Heart left ventricle (tissue), 16 donors: ENCODE results near the gene PTPRK. TPM values are rescaled to one million over a fixed set of nuclear protein-coding genes. Genes with fewer than 3 reads are reported as not detected.

Experiments used
- ATAC-seq, 4 donors: fragments of 200-7000 bp; cut with Tn5 transposase; one replicate each; pipeline ENCODE4 v1.9.1; 2020 to 2022; ENCODE audit warnings: moderate library complexity in 4 of 4, mild to moderate bottlenecking in 3 of 4, moderate number of reproducible peaks in 1 of 4
- DNase-seq, 5 donors: peaks; one replicate each; pipeline ENCODE4 v3.0.0-alpha.2; 2020
- H3K27ac ChIP-seq, 12 donors: fragments of 200-600 bp; sonication (generic) in 4 of 12; one replicate each; pipeline versions ENCODE4 v1.5.0 to v1.8.0; 2016 to 2022; ENCODE audit warnings: mild to moderate bottlenecking in 2 of 12
- H3K27me3 ChIP-seq, 9 donors: fragments of 200-600 bp; sonication (generic) in 2 of 9; one replicate each; pipeline versions ENCODE4 v1.5.1 to v1.8.0; 2016 to 2022; ENCODE audit warnings: mild to moderate bottlenecking in 3 of 9
- H3K36me3 ChIP-seq, 9 donors: fragments of 200-600 bp; sonication (generic) in 2 of 9; one replicate each; pipeline versions ENCODE4 v1.5.0 to v1.8.0; 2018 to 2022; ENCODE audit warnings: mild to moderate bottlenecking in 2 of 9
- H3K4me1 ChIP-seq, 12 donors: fragments of 200-600 bp; sonication (generic) in 4 of 12; one replicate each; pipeline versions ENCODE4 v1.5.0 to v1.8.0; 2016 to 2022; ENCODE audit warnings: mild to moderate bottlenecking in 3 of 12
- H3K4me3 ChIP-seq, 12 donors: fragments of 200-600 bp; sonication (generic) in 4 of 12; one replicate each; pipeline versions ENCODE4 v1.5.0 to v1.8.0; 2017 to 2022; ENCODE audit warnings: mild to moderate bottlenecking in 9 of 12, moderate library complexity in 4 of 12
- H3K9me3 ChIP-seq, 12 donors: fragments of 200-600 bp; sonication (generic) in 4 of 12; one replicate each; pipeline versions ENCODE4 v1.5.0 to v1.8.0; 2016 to 2022; ENCODE audit warnings: mild to moderate bottlenecking in 1 of 12
- POLR2A ChIP-seq, 2 donors: fragments of 450-650 bp; IDR thresholded peaks; one replicate each; pipeline ENCODE4 v1.6.1; 2017; ENCODE audit warnings: antibody characterized with exemption in 2 of 2, mild to moderate bottlenecking in 2 of 2, moderate library complexity in 2 of 2
- WGBS, 4 donors: extraction: QIAGEN DNeasy Blood & Tissue Kit in 2 of 4; methylation state at CpG; one replicate each; pipeline versions ENCODE4 v1.1.5 to v1.1.7; 2013 to 2018; 5-methylcytosine and 5-hydroxymethylcytosine counted together
- intact Hi-C, 10 donors: fragments of 100-400 bp; cut with DNase I; formaldehyde crosslinking; loops; one replicate each; pipeline versions ENCODE4 v1.11.1 to v1.14.2; 2022
- polyA plus RNA-seq, 2 donors: library from polyadenylated mRNA; stranded (reverse); fragments of 200-250 nt; gene quantifications; one replicate each; pipeline ENCODE4 v1.2.3, GENCODE V29; 2013
- total RNA-seq, 9 donors: library from RNA; depleted of rRNA in 2 of 9; stranded (reverse); fragments of >200 nt in 2 of 9; fragmentation: NEBNext Ultra II Directional in 3 of 9; extraction: Animal tissue kit (Norgen Biotek cat#: 25700) in 3 of 9; gene quantifications; one replicate each; pipeline versions ENCODE4 v1.1.0 to v1.2.4, GENCODE V29; 2016 to 2023
- TF ChIP-seq, protein P1 (sequence below), 12 donors: fragments of 200-600 bp; sonication (generic) in 4 of 12; IDR thresholded peaks; one replicate each; pipeline versions ENCODE4 v1.5.0 to v1.8.0; 2018 to 2022; ENCODE audit warnings: antibody characterized with exemption in 12 of 12, mild to moderate bottlenecking in 5 of 12
- donor health status: ischemic (EF 13 %, LVEDD 7.1; RV severe dilation, severe dysfunction).
- donor health status: healthy with polysubstance abuse.
- donor health status: DM: no; HTN: yes; CAD: no.
- donor health status: DM: no; HTN: no; CAD: no.
- donor health status: ischemic (EF 25% LVEDD 6.9; RV normal size, moderate dysfunction).
- donor health status: ischemic (EF 25% LVEDD 5.7; RV mildly dilated, moderate dysfunction).
- donor health status: healthy.
- donor health status: DM: yes; HTN: yes; CAD: no.
- donor health status: ischemic (EF 35%, LVEDD 5.7; RV mildly dilated, moderate dysfunction).
- donor health status: nonischemic (EF 11% LVEDD 7.7; RV severe dilation, severe dysfunction).
- donor health status: DM: yes; HTN: yes; CAD: no.
- donor health status: PGD.
- donor health status: ischemic (EF 29% LVEDD 5.4; RV normal size, mild dysfunction).
- donor health status: nonischemic (EF 23%, LVEDD 6.1; RV moderate dilation, normal function).

PTPRK gene
- total and polyA plus RNA-seq, 11 donors = 5.4 to 50.8 (median 38.5) TPM

DNA sequence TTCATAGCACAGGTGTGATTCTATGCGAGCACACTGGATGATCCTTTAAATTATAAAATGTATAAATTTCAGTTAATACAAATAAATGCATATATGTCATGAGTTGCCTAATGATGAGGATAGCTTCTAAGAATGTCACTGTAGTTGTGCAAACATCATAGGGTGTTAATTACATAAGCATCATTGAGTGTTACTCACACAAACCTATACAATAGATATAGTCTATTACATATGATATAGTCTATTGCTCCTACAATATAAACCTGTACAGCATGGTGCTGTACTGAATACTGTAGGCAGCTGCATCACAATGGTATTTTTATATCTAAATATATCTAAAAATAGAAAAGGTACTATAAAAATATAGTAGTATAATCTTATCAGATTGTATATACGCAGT is 159.0 kb downstream of the PTPRK start:
- Histone ChIP-seq H3K27ac (no peak overlapping the region), H3K36me3 (no peaks in the 10 kb centered on the region), H3K4me1 (peaks cover 0 to 46% (median 19%) of the 10 kb centered on the region in 12 donors), H3K9me3 (no peaks in the 10 kb centered on the region), H3K4me3 (no peak overlapping the region), H3K27me3 (no peaks in the 10 kb centered on the region)
- no peak for ATAC-seq
- DNase-seq = no peak
- intact Hi-C loops = no loop called here
- no peak for TF ChIP-seq POLR2A (IDR thresholded peaks at IDR 0.05)
- TF ChIP-seq, protein P1, sequence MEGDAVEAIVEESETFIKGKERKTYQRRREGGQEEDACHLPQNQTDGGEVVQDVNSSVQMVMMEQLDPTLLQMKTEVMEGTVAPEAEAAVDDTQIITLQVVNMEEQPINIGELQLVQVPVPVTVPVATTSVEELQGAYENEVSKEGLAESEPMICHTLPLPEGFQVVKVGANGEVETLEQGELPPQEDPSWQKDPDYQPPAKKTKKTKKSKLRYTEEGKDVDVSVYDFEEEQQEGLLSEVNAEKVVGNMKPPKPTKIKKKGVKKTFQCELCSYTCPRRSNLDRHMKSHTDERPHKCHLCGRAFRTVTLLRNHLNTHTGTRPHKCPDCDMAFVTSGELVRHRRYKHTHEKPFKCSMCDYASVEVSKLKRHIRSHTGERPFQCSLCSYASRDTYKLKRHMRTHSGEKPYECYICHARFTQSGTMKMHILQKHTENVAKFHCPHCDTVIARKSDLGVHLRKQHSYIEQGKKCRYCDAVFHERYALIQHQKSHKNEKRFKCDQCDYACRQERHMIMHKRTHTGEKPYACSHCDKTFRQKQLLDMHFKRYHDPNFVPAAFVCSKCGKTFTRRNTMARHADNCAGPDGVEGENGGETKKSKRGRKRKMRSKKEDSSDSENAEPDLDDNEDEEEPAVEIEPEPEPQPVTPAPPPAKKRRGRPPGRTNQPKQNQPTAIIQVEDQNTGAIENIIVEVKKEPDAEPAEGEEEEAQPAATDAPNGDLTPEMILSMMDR (IDR thresholded peaks at IDR 0.05) = no peak
- WGBS, 4 donors = 80 to 89% (median 87%) methylated on average over 2 of the region's 2 CpGs

DNA sequence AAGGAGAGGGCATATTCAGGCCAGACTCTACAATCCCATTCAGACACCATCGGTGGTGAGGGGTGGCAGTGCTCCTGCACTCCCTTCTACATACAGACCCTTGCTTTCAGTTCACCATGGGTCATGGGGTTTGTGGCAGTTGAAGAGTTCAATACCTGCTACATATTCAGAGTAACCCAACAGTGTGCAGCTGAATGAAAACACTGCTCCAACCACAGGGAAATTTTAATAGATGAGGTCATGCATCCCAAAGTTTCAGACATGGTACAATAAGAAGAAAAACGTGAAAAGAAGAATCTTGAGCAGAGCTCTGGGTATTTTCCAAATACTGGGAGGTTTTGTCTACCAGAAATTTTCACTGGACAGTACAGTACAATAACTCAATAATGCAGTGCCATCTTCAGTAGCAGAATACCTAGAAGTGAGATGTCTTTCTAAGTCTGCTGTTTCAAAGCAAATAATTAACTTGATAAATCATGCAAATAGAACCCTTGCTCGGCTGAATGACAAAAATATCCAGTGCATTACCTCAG is 162.1 kb downstream of the PTPRK start:
- TF ChIP-seq POLR2A (IDR thresholded peaks at IDR 0.05) = no peak
- TF ChIP-seq, protein P1 (IDR thresholded peaks at IDR 0.05) = no peak
- ATAC-seq = peak in 3 of 4 donors; percentile 16 to 34 (median 23)
- peak overlapping the region in 9 of 12 donors; percentile 3 to 73 (median 51) for H3K27ac ChIP-seq
- WGBS, 4 donors = 42 to 48% (median 44%) methylated on average over 3 of the region's 3 CpGs
- no peaks in the 10 kb centered on the region for H3K9me3 ChIP-seq
- intact Hi-C loops = loop anchor here in 1 of 10 donors (10.0 kb wide), 1 partner anchor 156 kb away; no protein-coding TSS in a partner anchor
- H3K4me3 ChIP-seq = no peak overlapping the region
- no peaks in the 10 kb centered on the region for H3K27me3 ChIP-seq
- H3K36me3 ChIP-seq = no peaks in the 10 kb centered on the region
- no peak for DNase-seq
- peaks cover 0 to 28% (median 19%) of the 10 kb centered on the region in 12 donors for H3K4me1 ChIP-seq

GRCh38 chr6:128357392-128358130 is 162.8 kb downstream of the PTPRK start:
- no peak for TF ChIP-seq POLR2A (IDR thresholded peaks at IDR 0.05)
- TF ChIP-seq, protein P1 (IDR thresholded peaks at IDR 0.05) = no peak
- Histone ChIP-seq H3K4me3 (no peak overlapping the region), H3K27me3 (no peaks in the 10 kb centered on the region), H3K36me3 (no peaks in the 10 kb centered on the region), H3K4me1 (peaks cover 0 to 28% (median 18%) of the 10 kb centered on the region in 12 donors), H3K9me3 (no peaks in the 10 kb centered on the region), H3K27ac (peak overlapping the region in 11 of 12 donors; percentile 3 to 73 (median 51))
- peak; percentile 81 to 92 (median 86) for ATAC-seq
- intact Hi-C loops = loop anchor here in 1 of 10 donors (10.0 kb wide), 1 partner anchor 157 kb away; no protein-coding TSS in a partner anchor
- no peak for DNase-seq
- WGBS, 4 donors = 45 to 58% (median 49%) methylated on average over 3 of the region's 3 CpGs

- Histone ChIP-seq H3K27me3 (no peaks in the 10 kb centered on the region), H3K9me3 (no peaks in the 10 kb centered on the region), H3K4me3 (no peak overlapping the region), H3K4me1 (peaks cover 0 to 20% (median 6%) of the 10 kb centered on the region in 12 donors), H3K27ac (no peak overlapping the region), H3K36me3 (no peaks in the 10 kb centered on the region)
- intact Hi-C loops = loop anchor here in 1 of 10 donors (10.0 kb wide), 1 partner anchor 162 kb away; no protein-coding TSS in a partner anchor
- TF ChIP-seq, protein P1 (IDR thresholded peaks at IDR 0.05) = no peak
- no peak for TF ChIP-seq POLR2A (IDR thresholded peaks at IDR 0.05)
- DNase-seq = no peak
- WGBS, 4 donors = 69 to 100% (median 76%) methylated on average over 1 of the region's 1 CpG
- no peak for ATAC-seq
These were observed 168.0 kb downstream of the PTPRK start for GRCh38 chr6:128352366-128352765.
